ENCODE measurements around the gene UBIAD1. TPM values are rescaled to one million over a fixed set of nuclear protein-coding genes. Genes with fewer than 3 reads are reported as not detected.

UBIAD1 gene
- total and polyA plus RNA-seq, 2 of the 13 experiments (the other 11 are each of a cell fraction or from before 2014, with no cell fraction given), result 16.9 to 20.4 TPM

DNA sequence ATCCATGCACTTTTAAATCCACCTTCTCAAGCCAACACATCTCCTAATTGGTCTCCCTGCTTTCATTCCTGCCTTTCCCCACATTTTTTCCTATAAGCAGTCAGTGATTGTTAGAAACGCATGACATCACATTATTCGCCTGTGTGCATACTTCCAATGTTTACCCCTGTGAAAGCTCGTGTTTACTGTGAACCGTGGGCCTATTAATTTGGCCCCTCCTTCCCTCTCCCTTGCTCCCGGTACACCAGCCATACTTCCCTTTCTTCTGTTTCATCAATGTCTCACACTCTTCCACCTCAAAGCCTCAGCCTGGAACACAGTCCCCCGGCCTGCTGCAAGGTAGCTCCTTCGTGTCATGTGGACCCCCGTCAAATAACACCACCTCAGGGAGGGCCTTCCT, 19.8 kb upstream of the UBIAD1 start:
- no peak overlapping the region for H2AFZ ChIP-seq (ENCODE audit: low read length)
- WGBS (ENCODE audit: low lambda C conversion rate), result 86% methylated on average over 8 of the region's 8 CpGs
- POLR2A ChIA-PET, result interaction anchor here (1.0 kb wide), 1 partner anchor 9 kb away, joined by 3 read pairs; the partner anchor contains the start of gene MTOR
- in situ Hi-C loops (cut with HindIII; ENCODE audit: extremely low pct_ligation_motif_present, low pct_unique_long_range_greater_than_20kb), result no loop called here
- FAIRE-seq, result no peak
- BruUV-seq (replicated peaks), result no TSS peak
- CTCF ChIA-PET (ENCODE audit: low intra/inter-chr PET ratio, low total read pairs), result no interaction called here
- no peak for DNase-seq (ENCODE audit: low spot score)
- no peaks in the 10 kb centered on the region; the same call in 1 of the 2 replicates for H4K20me1 ChIP-seq (ENCODE audit: insufficient read depth, low read length)
- H3K79me2 ChIP-seq (ENCODE audit: insufficient read depth, low read length), result no peaks in the 10 kb centered on the region
- no peak overlapping the region for H3K9ac ChIP-seq (ENCODE audit: insufficient read depth, low read depth, low read length)
- intact Hi-C loops (cut with micrococcal nuclease; ENCODE audit: unreplicated experiment), result no loop called here
- no peak overlapping the region for H3K27ac ChIP-seq (ENCODE audit: extremely low read length, insufficient read depth, low read length)
- H3K9me3 ChIP-seq (ENCODE audit: low read length), result no peaks in the 10 kb centered on the region
- TF ChIP-seq, protein P1, sequence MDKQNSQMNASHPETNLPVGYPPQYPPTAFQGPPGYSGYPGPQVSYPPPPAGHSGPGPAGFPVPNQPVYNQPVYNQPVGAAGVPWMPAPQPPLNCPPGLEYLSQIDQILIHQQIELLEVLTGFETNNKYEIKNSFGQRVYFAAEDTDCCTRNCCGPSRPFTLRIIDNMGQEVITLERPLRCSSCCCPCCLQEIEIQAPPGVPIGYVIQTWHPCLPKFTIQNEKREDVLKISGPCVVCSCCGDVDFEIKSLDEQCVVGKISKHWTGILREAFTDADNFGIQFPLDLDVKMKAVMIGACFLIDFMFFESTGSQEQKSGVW (CRISPR knock-in tag; IDR thresholded peaks at IDR 0.05; ENCODE audit: borderline replicate concordance), result no peak
- peak; percentile 44 for TF ChIP-seq ATF7 (IDR thresholded peaks at IDR 0.05)
- no peak for TF ChIP-seq ATF7 (CRISPR knock-in tag; IDR thresholded peaks at IDR 0.05)
- no peak for TF ChIP-seq ZSCAN29 (CRISPR knock-in tag; conservative IDR thresholded peaks at IDR 0.05)
- H3K36me3 ChIP-seq (replicated peaks in 1 of 2; ENCODE audit: control insufficient read depth in 1 of 2, insufficient read depth in 2 of 2, low read length in 2 of 2), result peaks cover 18 to 55% of the 10 kb centered on the region in 2 experiments
- H3K4me2 ChIP-seq (ENCODE audit: low read depth, low read length), result no peak overlapping the region
- H3K4me1 ChIP-seq (ENCODE audit: insufficient read depth, low read length), result peaks cover 14% of the 10 kb centered on the region
- ATAC-seq, result no peak
- no peak overlapping the region for H3K4me3 ChIP-seq (replicated peaks in 1 of 3; ENCODE audit: insufficient read depth in 1 of 3, low read depth in 2 of 3, low read length in 3 of 3)
- no peaks in the 10 kb centered on the region for H3K27me3 ChIP-seq (ENCODE audit: control insufficient read depth in 1 of 2, insufficient read depth in 2 of 2, low read length in 2 of 2)

DNA sequence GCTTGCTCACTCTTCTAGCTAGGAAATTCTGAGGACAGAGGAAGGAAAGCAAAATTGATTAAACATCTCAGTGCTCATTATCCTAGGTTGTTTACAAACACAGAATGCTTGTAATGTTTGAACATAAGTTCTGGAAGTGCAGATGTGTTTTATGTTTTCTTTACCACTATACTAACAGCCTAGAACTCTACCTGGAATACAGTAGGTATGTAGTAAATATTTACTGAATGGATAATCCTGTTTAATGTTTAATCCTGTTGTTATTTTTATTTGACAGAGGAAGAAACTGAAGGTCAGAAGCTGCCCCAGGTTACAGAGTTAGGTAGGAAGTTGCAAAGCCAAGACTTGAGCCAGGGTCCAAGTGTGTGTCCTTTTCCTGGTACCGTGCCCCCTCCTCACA, 16.7 kb upstream of the UBIAD1 start:
- ATAC-seq (peak; percentile 45; the same call in 1 of the 3 replicates), DNase-seq (ENCODE audit: low spot score) (no peak), FAIRE-seq (no peak)
- intact Hi-C loops (cut with micrococcal nuclease; ENCODE audit: unreplicated experiment), result no loop called here
- POLR2A ChIA-PET, result interaction anchor here (0.6 to 1.9 kb wide), 4 partner anchors 11 to 157 kb away, joined by 3 to 11 read pairs (median 7); partner anchors contain the start of gene UBIAD1
- Histone ChIP-seq H3K4me2 (ENCODE audit: low read depth, low read length) (no peak overlapping the region; the same call in 1 of the 2 replicates), H3K36me3 (replicated peaks in 1 of 2; ENCODE audit: control insufficient read depth in 1 of 2, insufficient read depth in 2 of 2, low read length in 2 of 2) (peaks cover 20 to 49% of the 10 kb centered on the region in 2 experiments), H3K27ac (ENCODE audit: extremely low read length, insufficient read depth, low read length) (peak overlapping the region; percentile 49), H2AFZ (ENCODE audit: low read length) (no peak overlapping the region), H3K4me1 (ENCODE audit: insufficient read depth, low read length) (peaks cover 22% of the 10 kb centered on the region), H3K9me3 (ENCODE audit: low read length) (no peaks in the 10 kb centered on the region), H3K79me2 (ENCODE audit: insufficient read depth, low read length) (no peaks in the 10 kb centered on the region), H3K9ac (ENCODE audit: insufficient read depth, low read depth, low read length) (peak overlapping the region; percentile 20; the same call in 1 of the 2 replicates), H3K27me3 (ENCODE audit: control insufficient read depth in 1 of 2, insufficient read depth in 2 of 2, low read length in 2 of 2) (no peaks in the 10 kb centered on the region), H4K20me1 (ENCODE audit: insufficient read depth, low read length) (no peaks in the 10 kb centered on the region), H3K4me3 (replicated peaks in 1 of 3; ENCODE audit: insufficient read depth in 1 of 3, low read depth in 2 of 3, low read length in 3 of 3) (no peak overlapping the region)
- CTCF ChIA-PET (ENCODE audit: low intra/inter-chr PET ratio, low total read pairs), result no interaction called here
- in situ Hi-C loops (cut with HindIII; ENCODE audit: extremely low pct_ligation_motif_present, low pct_unique_long_range_greater_than_20kb), result no loop called here
- 57% methylated on average over 1 of the region's 1 CpG for WGBS (ENCODE audit: low lambda C conversion rate)
- no TSS peak for BruUV-seq (replicated peaks)
- no peak for TF ChIP-seq ERF (CRISPR knock-in tag; IDR thresholded peaks at IDR 0.05)
- TF ChIP-seq THAP11 (CRISPR knock-in tag; IDR thresholded peaks at IDR 0.05), result no peak
- no peak for TF ChIP-seq ETV5 (CRISPR knock-in tag; IDR thresholded peaks at IDR 0.05; ENCODE audit: borderline replicate concordance)
- TF ChIP-seq FOXP1 (IDR thresholded peaks at IDR 0.05), result peak; percentile 62; the same call in 1 of the 2 replicates
- TF ChIP-seq FOXP1 (CRISPR knock-in tag; IDR thresholded peaks at IDR 0.05), result peak; percentile 96
- TF ChIP-seq, protein P2, sequence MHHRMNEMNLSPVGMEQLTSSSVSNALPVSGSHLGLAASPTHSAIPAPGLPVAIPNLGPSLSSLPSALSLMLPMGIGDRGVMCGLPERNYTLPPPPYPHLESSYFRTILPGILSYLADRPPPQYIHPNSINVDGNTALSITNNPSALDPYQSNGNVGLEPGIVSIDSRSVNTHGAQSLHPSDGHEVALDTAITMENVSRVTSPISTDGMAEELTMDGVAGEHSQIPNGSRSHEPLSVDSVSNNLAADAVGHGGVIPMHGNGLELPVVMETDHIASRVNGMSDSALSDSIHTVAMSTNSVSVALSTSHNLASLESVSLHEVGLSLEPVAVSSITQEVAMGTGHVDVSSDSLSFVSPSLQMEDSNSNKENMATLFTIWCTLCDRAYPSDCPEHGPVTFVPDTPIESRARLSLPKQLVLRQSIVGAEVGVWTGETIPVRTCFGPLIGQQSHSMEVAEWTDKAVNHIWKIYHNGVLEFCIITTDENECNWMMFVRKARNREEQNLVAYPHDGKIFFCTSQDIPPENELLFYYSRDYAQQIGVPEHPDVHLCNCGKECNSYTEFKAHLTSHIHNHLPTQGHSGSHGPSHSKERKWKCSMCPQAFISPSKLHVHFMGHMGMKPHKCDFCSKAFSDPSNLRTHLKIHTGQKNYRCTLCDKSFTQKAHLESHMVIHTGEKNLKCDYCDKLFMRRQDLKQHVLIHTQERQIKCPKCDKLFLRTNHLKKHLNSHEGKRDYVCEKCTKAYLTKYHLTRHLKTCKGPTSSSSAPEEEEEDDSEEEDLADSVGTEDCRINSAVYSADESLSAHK (CRISPR knock-in tag; IDR thresholded peaks at IDR 0.05; ENCODE audit: borderline replicate concordance), result no peak
- no peak for TF ChIP-seq ZNF235 (CRISPR knock-in tag; IDR thresholded peaks at IDR 0.05; ENCODE audit: borderline replicate concordance)
- no peak for TF ChIP-seq ZNF274 (CRISPR knock-in tag; IDR thresholded peaks at IDR 0.05)
- peak; percentile 55; the same call in 1 of the 2 replicates for TF ChIP-seq ZNF878 (CRISPR knock-in tag; IDR thresholded peaks at IDR 0.05)
- TF ChIP-seq, protein P3, sequence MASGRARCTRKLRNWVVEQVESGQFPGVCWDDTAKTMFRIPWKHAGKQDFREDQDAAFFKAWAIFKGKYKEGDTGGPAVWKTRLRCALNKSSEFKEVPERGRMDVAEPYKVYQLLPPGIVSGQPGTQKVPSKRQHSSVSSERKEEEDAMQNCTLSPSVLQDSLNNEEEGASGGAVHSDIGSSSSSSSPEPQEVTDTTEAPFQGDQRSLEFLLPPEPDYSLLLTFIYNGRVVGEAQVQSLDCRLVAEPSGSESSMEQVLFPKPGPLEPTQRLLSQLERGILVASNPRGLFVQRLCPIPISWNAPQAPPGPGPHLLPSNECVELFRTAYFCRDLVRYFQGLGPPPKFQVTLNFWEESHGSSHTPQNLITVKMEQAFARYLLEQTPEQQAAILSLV (CRISPR knock-in tag; IDR thresholded peaks at IDR 0.05; ENCODE audit: borderline replicate concordance), result no peak

Data from HepG2 (cell line).